GM23338 (cell line): ENCODE data around the gene NBPF1. TPM values are rescaled to one million over a fixed set of nuclear protein-coding genes. Genes with fewer than 3 reads are reported as not detected.
"Not testable (repeated sequence)": the region's sequence is repeated elsewhere in the genome, so short reads cannot be mapped to it uniquely, and the experiment has no call there.

Experiments used
- ATAC-seq: fragments of 200-7000 bp; cut with Tn5 transposase; 3 replicates; pipeline ENCODE4 v1.9.1; 2020
- DNase-seq: peaks from one replicate; pipeline ENCODE4 v3.0.0-alpha.2; 2015; ENCODE audit warnings: low spot score
- H2AFZ ChIP-seq: fragments of 200-600 bp; sonication (generic); 2 replicates; pipeline ENCODE4 v1.8.0; 2016; ENCODE audit warnings: antibody characterized with exemption, mild to moderate bottlenecking, moderate library complexity
- H3F3A ChIP-seq: fragments of 200-600 bp; sonication (generic); replicated peaks from 2 replicates; pipeline ENCODE4 v1.8.0; 2017; ENCODE audit warnings: antibody characterized with exemption, mixed run types, low read depth
- H3K27ac ChIP-seq: fragments of 200-600 bp; sonication (generic); 2 replicates; pipeline ENCODE4 v1.6.1; 2016; ENCODE audit warnings: low read depth
- H3K27me3 ChIP-seq: fragments of 200-600 bp; sonication (generic); 2 replicates; pipeline ENCODE4 v1.8.0; 2016; ENCODE audit warnings: mild to moderate bottlenecking, mixed run types, moderate library complexity; ENCODE audit not compliant: insufficient read depth
- H3K36me3 ChIP-seq: fragments of 200-600 bp; sonication (generic); 2 replicates; pipeline ENCODE4 v1.8.0; 2016; ENCODE audit warnings: mild to moderate bottlenecking; ENCODE audit not compliant: insufficient read depth
- H3K4me1 ChIP-seq: fragments of 200-600 bp; sonication (generic); 2 replicates; pipeline ENCODE4 v1.8.0; 2016; ENCODE audit warnings: mild to moderate bottlenecking, moderate library complexity; ENCODE audit not compliant: insufficient read depth
- H3K4me2 ChIP-seq: fragments of 200-600 bp; sonication (generic); 2 replicates; pipeline ENCODE4 v1.7.1; 2017; ENCODE audit warnings: mixed run types
- H3K4me3 ChIP-seq: fragments of 200-600 bp; sonication (generic); 2 replicates; pipeline ENCODE4 v1.6.1; 2016; ENCODE audit warnings: mixed run types
- H3K79me2 ChIP-seq: fragments of 200-600 bp; sonication (generic); replicated peaks from 2 replicates; pipeline ENCODE4 v1.8.0; 2017; ENCODE audit warnings: mild to moderate bottlenecking; ENCODE audit not compliant: insufficient read depth
- H3K9me2 ChIP-seq: fragments of 200-600 bp; sonication (generic); 2 replicates; pipeline ENCODE4 v1.8.0; 2017; ENCODE audit not compliant: insufficient read depth
- H4K20me1 ChIP-seq: fragments of 200-600 bp; sonication (generic); replicated peaks from 2 replicates; pipeline ENCODE4 v1.8.0; 2017; ENCODE audit warnings: mild to moderate bottlenecking; ENCODE audit not compliant: insufficient read depth
- H3K27ac Mint-ChIP-seq: 2 replicates; pipeline ENCODE4 v1.8.0; 2020; ENCODE audit warnings: inconsistent platforms, mild to moderate bottlenecking, moderate library complexity, mixed read lengths
- H3K27me3 Mint-ChIP-seq: 3 replicates; pipeline ENCODE4 v1.8.0; 2022; ENCODE audit warnings: low read depth, mild to moderate bottlenecking, moderate library complexity, mixed read lengths, inconsistent platforms; ENCODE audit not compliant: insufficient read depth, poor library complexity
- H3K36me3 Mint-ChIP-seq: 3 replicates; pipeline ENCODE4 v1.8.0; 2021; ENCODE audit warnings: low read depth, mild to moderate bottlenecking, inconsistent platforms, moderate library complexity, mixed read lengths
- H3K4me1 Mint-ChIP-seq: 3 replicates; pipeline ENCODE4 v1.8.0; 2020; ENCODE audit warnings: mild to moderate bottlenecking, inconsistent platforms, mixed read lengths
- H3K4me3 Mint-ChIP-seq: 3 replicates; pipeline ENCODE4 v1.8.0; 2021; ENCODE audit warnings: moderate library complexity, mild to moderate bottlenecking, inconsistent platforms, mixed read lengths
- H3K9me3 Mint-ChIP-seq: 3 replicates; pipeline ENCODE4 v1.8.0; 2020; ENCODE audit warnings: moderate library complexity, mild to moderate bottlenecking, inconsistent platforms, mixed read lengths
- CTCF ChIP-seq, 2 experiments: fragments of 200-600 bp in 1 of 2; sonication (generic) in 1 of 2; conservative IDR thresholded peaks; 2 replicates each; pipeline versions ENCODE4 v1.5.1 to v1.6.1; 2016 to 2017; ENCODE audit warnings: antibody characterized with exemption in 2 of 2, low read depth in 2 of 2, mild to moderate bottlenecking in 2 of 2, moderate library complexity in 1 of 2
- POLR2AphosphoS5 ChIP-seq: IDR thresholded peaks from 2 replicates; pipeline ENCODE4 v1.6.1; 2016; ENCODE audit warnings: antibody characterized with exemption, low read depth
- polyA plus RNA-seq: library from polyadenylated mRNA; unstranded; fragments of >200 nt; fragmentation: Nextera tagmentation; extraction: Ambion mirVana; gene quantifications from 2 replicates; pipeline ENCODE4 v1.2.1, GENCODE V29; 2016
- total RNA-seq: library from RNA; depleted of rRNA; stranded (reverse); fragments of >200 nt; shearing (Covaris generic); gene quantifications from 2 replicates; pipeline ENCODE4 v1.2.3, GENCODE V29; 2014

The NBPF1 gene
- total and polyA plus RNA-seq, 2 experiments from 2014 or later, result 9.5 to 11.8 TPM

DNA sequence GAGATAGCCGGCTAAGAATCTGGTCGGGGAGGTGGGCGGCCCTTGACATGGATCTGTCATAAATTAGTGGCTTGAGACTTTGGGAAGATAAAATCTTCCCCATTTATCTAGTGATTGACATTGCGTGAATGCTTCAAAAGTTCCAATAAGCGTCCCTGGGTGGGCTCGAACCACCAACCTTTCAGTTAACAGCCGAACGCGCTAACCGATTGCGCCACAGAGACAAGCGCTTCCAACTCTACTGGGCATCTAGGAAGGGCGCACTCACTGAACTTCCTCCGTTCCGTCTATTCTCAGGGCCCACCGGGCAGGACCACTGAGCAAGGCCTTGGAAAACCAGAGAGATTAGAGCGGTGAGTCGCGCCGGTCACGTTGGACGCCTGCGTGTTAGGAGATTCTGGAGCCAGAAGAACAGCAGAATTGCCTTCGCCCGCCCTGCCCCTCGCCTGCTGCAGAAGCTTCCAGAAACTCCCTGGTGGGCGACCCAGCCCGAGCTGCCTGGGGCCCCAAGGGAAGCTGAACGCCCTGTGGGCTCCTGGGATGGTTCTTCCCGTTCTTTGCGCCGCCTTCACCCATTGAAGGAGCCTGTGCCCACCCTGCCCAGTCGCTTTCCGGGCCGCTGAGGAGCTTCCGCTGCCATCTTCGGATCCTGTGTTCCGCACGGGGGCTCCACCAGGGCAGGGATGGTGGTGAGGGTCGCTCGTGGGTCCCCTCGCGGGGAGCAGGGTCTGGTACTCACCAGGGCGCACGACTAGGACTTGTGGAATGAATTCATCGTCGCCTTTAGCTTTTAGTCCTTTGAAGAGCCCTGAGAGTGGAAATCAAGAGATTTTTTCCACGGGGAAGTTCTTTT lies 92.7 kb downstream of the NBPF1 start:
- Histone ChIP-seq H3K4me3 (peak overlapping the region; percentile 92), H3K27me3 (peaks cover 16% of the 10 kb centered on the region), H3K4me2 (peak overlapping the region; percentile 92), H2AFZ (peak overlapping the region; percentile 94)
- H3K9me2 ChIP-seq, H3F3A ChIP-seq, H3K36me3 Mint-ChIP-seq, H3K4me1 ChIP-seq, H4K20me1 ChIP-seq, H3K36me3 ChIP-seq, H3K4me1 Mint-ChIP-seq, H3K79me2 ChIP-seq, H3K9me3 Mint-ChIP-seq, H3K27ac ChIP-seq: not testable (repeated sequence)
- peak; percentile 80 for DNase-seq
- Mint-ChIP-seq H3K27me3 (peaks cover 15% of the 10 kb centered on the region), H3K4me3 (peak overlapping the region; percentile 84), H3K27ac (peak overlapping the region; percentile 47; the same call in 1 of the 2 replicates)
- ATAC-seq, result peak; percentile 93
- 0 out of 4 replicates have a peak, but pooled peaks of 1 of the 2 experiments have one; percentile 18 for TF ChIP-seq CTCF (conservative IDR thresholded peaks at IDR 0.05; ENCODE audit: low read depth in 2 of 2)
- peak; percentile 48; the same call in 1 of the 2 replicates for TF ChIP-seq POLR2AphosphoS5

DNA sequence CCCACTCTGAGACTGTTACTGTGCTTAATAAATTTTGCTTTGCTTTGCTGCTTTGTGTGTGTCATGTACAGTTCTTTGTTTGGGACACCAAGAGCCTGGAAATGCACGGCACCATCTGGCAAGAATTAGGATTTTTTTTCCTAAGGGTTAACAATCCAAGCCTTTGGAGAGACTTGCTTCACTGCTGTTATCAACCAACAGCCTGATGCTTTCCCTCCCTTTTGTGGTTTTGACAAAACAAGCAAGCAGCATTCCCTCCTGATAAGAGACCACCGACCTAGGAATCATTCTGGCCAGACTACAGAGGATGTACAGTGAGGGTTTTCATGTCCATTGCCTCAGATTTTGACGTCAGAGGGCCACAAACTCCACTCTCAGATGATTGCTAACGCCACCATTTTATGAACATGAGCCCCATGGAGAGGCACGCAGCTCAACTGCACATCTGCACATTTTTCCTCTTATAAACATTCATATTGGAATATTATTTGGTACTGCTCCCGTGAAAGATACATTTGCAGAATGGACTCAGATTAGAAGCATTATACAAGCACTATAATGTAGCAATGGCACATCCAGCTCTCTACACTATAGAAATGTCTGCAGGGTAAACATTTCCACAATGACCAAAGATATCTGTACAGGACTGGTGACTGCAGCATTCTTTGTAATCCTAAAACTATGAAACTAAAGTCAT lies 94.0 kb downstream of the NBPF1 start:
- not testable (repeated sequence) for H3K4me1 ChIP-seq, H3K9me2 ChIP-seq, H3K9me3 Mint-ChIP-seq, ATAC-seq, H3K4me3 Mint-ChIP-seq, H3K27ac ChIP-seq, H3K36me3 Mint-ChIP-seq, H3K4me3 ChIP-seq, H3K79me2 ChIP-seq, H3K27ac Mint-ChIP-seq, DNase-seq, H3F3A ChIP-seq, H3K4me1 Mint-ChIP-seq, H3K36me3 ChIP-seq, H2AFZ ChIP-seq, H3K4me2 ChIP-seq, H4K20me1 ChIP-seq
- peaks cover 15% of the 10 kb centered on the region for H3K27me3 Mint-ChIP-seq
- H3K27me3 ChIP-seq, result peaks cover 16% of the 10 kb centered on the region

GRCh38 chr1:16518913-16519254 lies 94.5 kb downstream of the NBPF1 start:
- H3K27me3 Mint-ChIP-seq, result peaks cover 15% of the 10 kb centered on the region
- ATAC-seq, H3F3A ChIP-seq, H3K4me1 Mint-ChIP-seq, H3K36me3 ChIP-seq, H3K4me3 ChIP-seq, H3K9me3 Mint-ChIP-seq, H3K4me3 Mint-ChIP-seq, H3K4me1 ChIP-seq, H3K79me2 ChIP-seq, H3K9me2 ChIP-seq, H3K27ac ChIP-seq, H3K4me2 ChIP-seq, H3K36me3 Mint-ChIP-seq, H3K27ac Mint-ChIP-seq, H2AFZ ChIP-seq, DNase-seq, H4K20me1 ChIP-seq: not testable (repeated sequence)
- H3K27me3 ChIP-seq, result peaks cover 16% of the 10 kb centered on the region

DNA sequence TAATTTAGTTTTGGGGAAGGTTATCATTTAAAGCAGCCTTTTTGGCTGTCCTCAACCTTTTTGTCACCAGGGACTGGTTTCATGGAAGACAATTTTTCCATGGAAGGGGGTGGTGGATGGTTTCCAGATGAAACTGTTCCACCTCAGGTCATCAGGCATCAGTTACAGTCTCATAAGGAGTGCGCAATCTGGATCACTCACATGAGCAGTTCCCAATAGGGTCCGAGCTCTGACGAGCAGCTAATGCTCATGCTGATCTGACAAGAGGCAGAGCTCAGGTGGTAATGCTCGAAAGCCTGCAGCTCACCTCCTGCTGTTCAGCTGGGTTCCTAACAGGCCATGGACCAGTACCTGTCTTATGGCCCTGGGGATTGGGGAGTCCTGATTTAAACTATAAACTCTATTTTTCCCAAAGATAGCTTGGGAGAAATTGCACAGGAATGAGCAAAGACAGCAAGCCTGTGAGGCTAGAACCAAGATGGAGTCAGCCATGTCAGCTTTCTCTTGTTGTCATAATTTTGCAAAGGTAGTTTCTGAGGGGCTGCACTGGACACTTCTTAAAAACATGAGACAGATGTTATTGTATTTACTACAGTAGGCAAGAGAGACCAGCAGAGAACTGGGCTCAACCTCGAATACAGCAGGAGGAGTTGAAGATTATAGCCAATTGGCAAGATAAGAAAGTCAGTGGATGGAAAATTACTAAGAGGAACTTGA lies 96.5 kb downstream of the NBPF1 start:
- not testable (repeated sequence) for H3K4me1 Mint-ChIP-seq, H3K9me3 Mint-ChIP-seq, H2AFZ ChIP-seq, H3K79me2 ChIP-seq, H3K4me1 ChIP-seq, H3K27me3 ChIP-seq, H4K20me1 ChIP-seq, H3K4me3 Mint-ChIP-seq, H3K9me2 ChIP-seq, H3K4me3 ChIP-seq, H3K36me3 ChIP-seq, H3K4me2 ChIP-seq, ATAC-seq, H3F3A ChIP-seq, H3K36me3 Mint-ChIP-seq, H3K27ac ChIP-seq, H3K27ac Mint-ChIP-seq, DNase-seq
- H3K27me3 Mint-ChIP-seq, result peaks cover 13% of the 10 kb centered on the region
